Measurements from ENCODE around the gene CD6.
A peak's percentile ranks its signal among the peaks of the same experiment; 100 is the strongest.

CD6 gene

DNA sequence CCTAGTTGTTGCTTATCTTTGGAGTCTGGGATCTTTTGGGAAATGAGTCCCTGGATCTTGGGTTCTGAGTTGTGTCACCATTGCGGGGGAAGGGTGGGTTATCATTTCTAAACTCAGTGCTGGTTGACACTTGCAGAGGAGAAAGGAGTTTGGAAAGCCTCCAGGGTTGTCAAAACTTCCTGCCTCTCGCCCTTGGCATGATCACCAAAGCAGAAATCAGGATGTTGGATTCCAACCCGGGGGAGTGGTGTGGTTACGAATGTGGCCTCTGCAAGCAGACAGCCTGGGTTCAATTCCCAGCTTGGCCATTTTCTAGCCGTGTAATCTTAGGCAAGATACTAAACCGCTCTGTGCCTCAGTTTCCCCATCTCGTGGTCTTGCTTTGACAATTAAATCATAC is 24.3 kb downstream of the CD6 start:
- peak overlapping the region; percentile 41; the same call in 1 of the 2 replicates for H3K27ac ChIP-seq
- TF ChIP-seq, protein P1, sequence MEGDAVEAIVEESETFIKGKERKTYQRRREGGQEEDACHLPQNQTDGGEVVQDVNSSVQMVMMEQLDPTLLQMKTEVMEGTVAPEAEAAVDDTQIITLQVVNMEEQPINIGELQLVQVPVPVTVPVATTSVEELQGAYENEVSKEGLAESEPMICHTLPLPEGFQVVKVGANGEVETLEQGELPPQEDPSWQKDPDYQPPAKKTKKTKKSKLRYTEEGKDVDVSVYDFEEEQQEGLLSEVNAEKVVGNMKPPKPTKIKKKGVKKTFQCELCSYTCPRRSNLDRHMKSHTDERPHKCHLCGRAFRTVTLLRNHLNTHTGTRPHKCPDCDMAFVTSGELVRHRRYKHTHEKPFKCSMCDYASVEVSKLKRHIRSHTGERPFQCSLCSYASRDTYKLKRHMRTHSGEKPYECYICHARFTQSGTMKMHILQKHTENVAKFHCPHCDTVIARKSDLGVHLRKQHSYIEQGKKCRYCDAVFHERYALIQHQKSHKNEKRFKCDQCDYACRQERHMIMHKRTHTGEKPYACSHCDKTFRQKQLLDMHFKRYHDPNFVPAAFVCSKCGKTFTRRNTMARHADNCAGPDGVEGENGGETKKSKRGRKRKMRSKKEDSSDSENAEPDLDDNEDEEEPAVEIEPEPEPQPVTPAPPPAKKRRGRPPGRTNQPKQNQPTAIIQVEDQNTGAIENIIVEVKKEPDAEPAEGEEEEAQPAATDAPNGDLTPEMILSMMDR (conservative IDR thresholded peaks at IDR 0.05): no peak

DNA sequence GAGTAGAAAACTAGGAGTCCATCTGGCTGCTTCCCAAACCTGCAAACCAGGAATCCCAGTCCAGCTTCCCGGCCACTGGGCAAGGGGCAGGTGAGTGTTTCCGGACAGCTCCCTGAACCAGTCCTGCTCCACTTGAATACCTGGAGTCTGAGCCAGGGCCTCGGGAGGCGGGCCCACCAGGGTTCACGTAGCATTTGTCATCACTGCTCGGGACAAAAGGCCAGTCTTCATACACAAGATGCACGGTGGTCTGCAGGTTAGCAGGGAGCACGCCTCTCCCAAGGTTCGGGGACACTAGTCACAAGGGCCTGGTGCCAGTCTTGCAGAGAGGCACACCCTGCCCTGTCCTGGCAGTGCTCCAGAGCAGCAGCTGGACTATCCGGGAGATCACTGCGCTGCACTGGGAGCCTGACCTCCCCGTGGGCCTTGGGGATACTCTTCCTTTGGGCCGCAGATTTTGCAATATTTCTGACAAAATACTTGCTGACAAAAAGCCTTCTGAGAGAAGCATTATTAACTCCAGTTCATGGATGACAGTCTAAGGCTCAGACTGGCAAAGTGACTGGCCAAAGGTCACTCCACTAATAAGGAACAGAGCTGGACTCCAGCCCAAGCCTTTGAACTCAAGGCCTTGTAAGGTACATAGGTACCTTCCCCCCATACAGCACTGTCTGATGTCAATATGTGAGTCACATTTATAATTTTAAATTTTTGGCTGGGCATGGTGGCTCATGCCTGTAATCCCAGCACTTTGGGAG is 25.1 kb downstream of the CD6 start:
- peak overlapping the region; percentile 41; the same call in 1 of the 2 replicates for H3K27ac ChIP-seq
- TF ChIP-seq, protein P1 (conservative IDR thresholded peaks at IDR 0.05): no peak

DNA sequence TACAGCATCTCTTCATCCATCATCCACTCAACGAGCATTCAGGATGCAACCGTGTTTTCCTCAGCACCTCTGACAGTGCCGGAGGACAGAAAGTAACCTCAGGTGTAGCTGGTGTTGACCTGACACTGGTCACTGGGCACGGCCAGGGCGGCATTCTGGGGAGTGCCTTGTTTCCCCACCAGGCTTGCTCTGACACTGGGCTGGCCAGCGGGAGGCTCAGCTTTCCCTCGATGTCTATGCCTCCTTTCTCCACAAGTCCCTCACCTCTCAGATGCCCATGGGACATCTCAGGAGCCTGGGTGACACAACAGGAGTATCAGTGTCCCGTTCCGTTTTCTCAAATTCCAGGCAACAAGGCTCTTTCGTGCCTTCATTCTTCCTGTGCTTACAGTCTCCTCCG is 28.9 kb downstream of the CD6 start:
- no peak overlapping the region for H3K27ac ChIP-seq
- TF ChIP-seq, protein P1 (conservative IDR thresholded peaks at IDR 0.05): no peak

DNA sequence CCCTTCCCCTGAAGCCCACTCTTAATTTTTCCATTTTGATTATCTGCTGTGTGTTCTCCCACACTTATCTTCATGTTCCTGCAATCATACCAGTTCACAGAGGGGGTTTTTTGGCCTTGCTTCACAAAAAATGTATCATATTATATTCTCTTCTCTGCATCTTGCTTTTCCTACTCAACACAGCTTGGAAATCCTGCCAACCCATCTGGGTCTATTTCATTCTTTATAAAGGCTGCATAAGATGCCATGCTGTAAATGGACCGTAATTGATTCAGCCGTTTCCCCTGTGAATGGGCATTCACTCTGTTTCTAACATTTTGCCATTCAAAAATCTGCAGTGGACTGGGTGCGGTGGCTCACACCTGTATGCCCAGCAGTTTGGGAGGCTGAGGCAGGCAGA is 30.5 kb downstream of the CD6 start:
- H3K27ac ChIP-seq: no peak overlapping the region
- TF ChIP-seq, protein P1 (conservative IDR thresholded peaks at IDR 0.05): no peak

DNA sequence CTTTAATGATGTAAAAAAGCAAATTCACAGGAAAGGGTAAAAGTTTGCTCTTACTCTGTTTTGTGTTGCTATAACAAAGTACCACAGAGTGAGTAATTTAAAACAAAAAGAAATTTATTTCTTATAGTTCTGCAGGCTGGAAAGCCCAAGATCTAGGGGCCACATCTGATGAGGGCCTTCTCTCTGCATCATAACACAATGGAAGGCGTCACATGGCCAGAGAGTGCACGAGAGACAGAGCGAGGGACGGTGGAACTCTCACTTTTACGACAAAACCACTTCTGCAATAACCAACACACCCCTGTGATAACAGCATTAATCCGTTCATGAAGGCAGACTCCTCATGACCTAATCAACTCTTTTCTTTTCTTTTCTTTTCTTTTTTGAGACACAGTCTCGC is 31.1 kb downstream of the CD6 start:
- H3K27ac ChIP-seq: no peak overlapping the region
- TF ChIP-seq, protein P1 (conservative IDR thresholded peaks at IDR 0.05): no peak

DNA sequence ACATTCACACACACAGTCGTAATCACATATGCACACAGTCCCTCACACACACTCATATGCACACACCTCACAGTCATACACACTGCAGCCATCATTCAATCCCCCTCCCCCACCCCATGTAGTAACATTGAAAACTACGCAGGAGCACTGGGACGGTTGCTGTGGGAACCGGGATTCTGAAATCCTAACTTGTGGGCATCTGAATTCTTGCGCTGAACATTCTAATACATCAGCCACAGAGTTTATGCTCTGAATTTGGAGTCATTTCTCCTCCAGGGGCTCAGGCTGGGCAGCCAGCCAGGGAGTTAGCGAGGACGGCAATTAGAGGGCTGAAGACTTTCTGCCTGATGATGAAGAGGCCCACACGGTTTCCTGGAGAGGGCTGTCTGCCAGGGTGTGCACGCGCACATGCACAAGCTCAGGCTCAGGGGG is 32.7 kb downstream of the CD6 start:
- TF ChIP-seq, protein P1 (conservative IDR thresholded peaks at IDR 0.05): no peak

DNA sequence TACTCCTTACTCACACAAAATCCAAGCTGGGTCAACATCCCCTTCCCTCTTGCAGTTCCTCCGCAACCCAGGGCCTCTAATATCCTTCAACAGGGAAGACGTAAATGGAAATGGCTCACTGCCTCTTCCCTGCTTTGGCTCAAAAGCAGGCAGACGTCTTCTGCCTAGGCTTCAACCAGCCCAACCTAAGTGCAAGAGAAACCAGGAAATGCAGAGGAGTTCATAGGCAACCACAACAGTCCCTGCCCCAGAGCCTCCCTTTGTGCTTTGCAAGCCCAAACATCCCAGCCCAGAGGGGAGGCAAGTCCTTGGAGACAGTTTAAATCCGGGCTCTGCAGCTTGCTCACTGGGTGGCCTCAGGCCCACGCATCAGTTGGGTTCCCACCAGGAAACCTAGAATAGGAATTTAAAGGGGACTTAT is 33.3 kb downstream of the CD6 start:
- TF ChIP-seq, protein P1 (conservative IDR thresholded peaks at IDR 0.05): no peak
- H3K27ac ChIP-seq: no peak overlapping the region

More for the DNA sequence above, 32.7 kb downstream of the CD6 start:
- H3K27ac ChIP-seq: no peak overlapping the region

All from VCaP (cell line).